CD4-positive, alpha-beta T cell treated with Interleukin-10 for 1 hour (primary cell): Measurements from ENCODE around the gene MMP28.

Experiments
- DNase-seq: peaks from one replicate; pipeline ENCODE4 v3.0.0-alpha.2; 2020

The MMP28 gene

DNA sequence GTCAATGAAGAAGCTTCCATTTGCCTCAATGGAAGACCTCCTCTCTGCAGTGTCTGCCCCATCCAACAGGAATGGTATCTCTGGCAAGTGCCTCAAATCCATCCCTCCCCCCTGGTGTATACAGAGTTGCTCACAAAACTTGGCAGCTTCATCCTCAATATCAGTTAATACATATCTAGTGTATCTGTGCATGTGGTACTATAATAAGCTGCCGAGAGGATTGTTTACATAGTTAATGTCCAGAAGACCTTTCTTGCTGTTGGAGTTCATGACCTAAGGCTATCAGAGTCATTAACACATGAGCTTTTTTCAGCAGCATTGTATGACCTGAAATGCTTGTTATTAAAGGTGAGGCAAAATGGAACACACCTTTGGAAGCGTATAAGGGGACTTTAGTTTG is 78.0 kb downstream of the MMP28 start:
- no peak for DNase-seq

DNA sequence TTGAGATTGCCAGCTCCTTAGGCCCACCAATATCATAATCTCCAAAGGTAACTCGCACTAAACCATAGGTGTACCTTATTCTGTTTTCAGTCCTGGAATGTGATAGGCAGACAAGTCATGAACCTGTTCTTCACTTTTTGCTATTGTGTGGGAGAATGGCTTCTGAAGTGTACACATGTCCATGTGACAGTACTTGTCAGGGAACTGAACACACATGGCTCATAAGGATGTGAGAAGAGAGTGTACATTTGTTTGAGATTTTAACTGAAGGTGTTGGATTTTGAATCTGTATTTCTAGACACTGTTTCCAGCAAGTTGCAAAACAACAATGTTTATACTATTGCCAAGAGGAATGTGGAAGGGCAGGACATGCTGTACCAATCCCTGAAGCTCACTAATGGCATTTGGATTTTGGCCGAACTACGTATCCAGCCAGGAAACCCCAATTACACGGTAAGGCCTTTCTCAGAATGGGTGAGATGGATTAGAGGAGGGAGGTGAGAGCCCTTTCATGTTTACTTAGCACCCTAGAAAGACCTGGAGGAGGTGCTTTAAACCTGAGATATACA is 78.5 kb downstream of the MMP28 start:
- no peak for DNase-seq

DNA sequence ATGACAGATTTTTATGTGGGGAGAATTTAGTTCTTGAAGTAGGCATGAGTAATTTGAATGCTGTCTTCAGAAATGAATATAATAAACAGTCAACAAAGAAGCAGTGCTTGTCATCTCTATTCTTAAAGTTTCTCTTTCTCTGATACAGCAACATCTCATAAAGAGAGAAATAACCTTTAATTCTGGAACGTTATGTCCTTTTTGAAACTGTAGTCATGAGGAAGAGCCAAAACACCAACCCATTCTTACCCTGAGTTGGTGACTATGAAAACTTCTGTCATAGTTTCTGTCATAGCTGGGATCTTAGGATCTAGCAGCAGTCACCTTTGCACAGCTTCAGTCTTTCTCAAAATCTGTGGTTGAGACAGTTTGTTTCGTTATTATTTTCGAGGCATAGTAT is 79.3 kb downstream of the MMP28 start:
- DNase-seq, result no peak
